HUDEP-2 (cell line): Measurements from ENCODE around the gene MKNK2.
A peak's percentile ranks its signal among the peaks of the same experiment; 100 is the strongest.

Experiments
- DNase-seq, 76 experiments: peaks; one replicate each; lab custom pipeline; 2025; ENCODE audit not compliant: unreplicated experiment in 76 of 76; lab: John Stamatoyannopoulos, UW

The MKNK2 gene

DNA sequence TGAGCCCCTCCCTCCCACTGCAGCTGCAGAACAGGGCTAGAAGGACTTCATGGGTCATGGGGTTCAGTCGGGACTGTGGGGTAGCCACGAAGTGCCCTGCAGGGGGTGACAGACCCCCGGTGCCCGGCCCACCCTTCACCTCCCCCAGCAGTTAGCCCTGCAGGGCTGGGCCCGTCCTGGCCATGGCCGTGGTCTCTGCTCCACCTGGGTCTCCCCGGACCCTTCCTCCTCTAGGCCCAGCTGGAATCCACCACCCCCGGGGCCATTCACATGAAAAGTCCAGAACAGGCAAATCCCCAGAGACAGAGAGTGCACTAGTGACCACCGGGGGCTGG, 17.3 kb downstream of the MKNK2 start:
- no peak for DNase-seq

DNA sequence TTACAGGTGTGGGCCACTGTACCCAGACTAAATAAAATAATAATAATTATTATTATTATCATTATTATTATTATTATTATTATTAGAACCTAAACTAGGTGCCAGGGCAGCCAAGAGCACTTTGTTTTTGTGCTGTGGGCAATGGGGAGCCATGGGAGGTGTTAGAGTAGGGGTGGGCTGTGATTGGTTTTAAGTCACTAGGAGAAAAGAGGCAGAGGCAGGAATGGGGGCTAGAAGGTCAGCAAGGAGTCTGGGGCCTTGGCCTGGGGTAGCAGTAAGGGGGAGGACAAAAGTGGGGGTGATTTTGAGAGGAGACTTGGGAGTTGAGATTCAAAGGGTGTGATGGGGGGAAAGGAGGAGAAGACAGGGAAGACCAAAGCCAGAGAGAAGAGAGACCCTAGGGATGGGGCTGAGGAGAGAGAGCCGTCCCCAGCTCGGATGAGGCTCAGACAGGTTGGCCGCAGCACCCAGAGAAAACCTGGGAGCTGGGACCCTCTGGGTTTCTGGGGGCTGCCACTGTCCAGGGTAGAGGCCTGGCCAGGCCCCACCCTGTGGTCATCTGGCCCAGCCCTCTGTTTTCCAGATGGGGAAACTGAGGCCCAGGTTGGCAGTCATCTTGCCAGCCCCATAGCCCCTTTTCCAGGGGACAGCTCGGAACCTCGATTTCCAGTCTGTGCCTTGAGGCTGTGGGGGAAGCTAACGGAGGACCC, 17.8 kb downstream of the MKNK2 start:
- no peak for DNase-seq

GRCh38 chr19:2032296-2032941, 18.6 kb downstream of the MKNK2 start:
- peak in 71 of 76 experiments; percentile 50 to 95 (median 88) for DNase-seq

DNA sequence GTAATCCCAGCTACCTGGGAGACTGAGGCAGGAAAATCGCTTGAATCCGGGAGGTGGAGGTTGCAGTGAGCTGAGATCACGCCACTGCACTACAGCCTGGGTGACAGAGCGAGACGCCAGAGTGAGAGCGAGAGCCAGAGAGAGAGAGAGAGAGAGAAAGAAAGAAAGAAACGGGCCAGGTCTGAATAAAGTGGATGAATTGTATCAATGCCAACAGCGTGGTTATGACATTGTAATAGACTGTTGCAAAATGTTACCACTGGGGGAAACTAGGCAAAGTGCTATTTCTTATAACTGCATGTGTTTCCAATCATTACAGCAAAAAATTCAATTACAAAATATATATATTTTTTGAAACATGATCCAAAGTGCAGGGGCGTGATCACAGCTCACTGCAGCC, 23.7 kb downstream of the MKNK2 start:
- DNase-seq = no peak

- no peak for DNase-seq
Measured at GRCh38 chr19:2026770-2027169, 24.3 kb downstream of the MKNK2 start.

DNA sequence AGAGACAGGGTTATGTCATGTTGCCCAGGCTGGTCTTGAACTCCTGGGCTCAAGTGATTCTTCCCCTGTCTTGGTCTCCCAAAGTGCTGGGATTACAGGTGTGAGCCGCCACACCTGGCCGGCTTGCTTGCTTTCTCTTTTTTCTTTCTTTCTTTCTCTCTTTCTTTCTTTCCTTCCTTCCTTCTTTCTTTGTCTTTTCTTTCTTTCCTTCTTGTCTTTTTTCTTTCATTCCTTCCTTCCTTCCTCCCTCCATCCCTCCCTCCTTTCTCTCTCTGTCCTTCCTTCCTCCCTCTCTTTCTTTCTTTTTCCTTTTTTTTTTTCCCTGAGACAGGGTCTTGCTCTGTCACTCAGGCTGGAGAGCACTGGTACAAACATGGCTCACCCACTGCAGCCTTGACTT, 28.8 kb downstream of the MKNK2 start:
- no peak for DNase-seq

DNA sequence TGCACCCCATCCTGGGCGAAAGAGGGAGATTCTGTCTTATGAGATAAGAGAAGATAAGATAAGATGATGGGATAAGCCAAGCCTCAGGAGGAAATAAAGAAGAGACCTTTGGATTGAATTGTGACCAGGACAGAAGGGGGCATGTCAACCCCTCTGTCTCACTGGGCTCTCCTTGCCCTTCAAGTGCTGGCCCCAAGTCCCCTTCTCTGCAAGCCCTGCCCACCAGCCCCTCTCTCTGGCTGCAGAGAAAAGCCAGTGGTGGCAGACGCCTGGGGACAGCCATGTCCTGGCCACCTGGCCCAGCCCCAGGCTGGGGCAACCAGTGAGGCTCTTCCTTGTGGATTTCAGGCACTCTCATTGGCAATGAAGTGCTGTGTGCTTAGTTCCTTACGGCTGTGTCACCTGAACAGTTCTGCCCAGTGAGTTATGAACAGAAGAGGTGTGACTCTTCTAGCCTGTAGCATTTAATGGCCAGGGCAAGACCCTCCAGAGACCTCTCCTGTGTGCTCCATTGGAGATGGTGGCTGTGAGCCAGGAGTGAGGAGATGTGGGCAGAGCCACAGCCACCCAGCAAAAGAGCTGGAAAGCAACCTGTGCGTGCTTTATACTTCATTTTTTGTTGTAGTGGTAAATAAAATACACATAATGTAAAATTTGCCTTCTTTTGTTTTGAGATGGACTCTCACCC, 29.4 kb downstream of the MKNK2 start:
- no peak for DNase-seq

DNA sequence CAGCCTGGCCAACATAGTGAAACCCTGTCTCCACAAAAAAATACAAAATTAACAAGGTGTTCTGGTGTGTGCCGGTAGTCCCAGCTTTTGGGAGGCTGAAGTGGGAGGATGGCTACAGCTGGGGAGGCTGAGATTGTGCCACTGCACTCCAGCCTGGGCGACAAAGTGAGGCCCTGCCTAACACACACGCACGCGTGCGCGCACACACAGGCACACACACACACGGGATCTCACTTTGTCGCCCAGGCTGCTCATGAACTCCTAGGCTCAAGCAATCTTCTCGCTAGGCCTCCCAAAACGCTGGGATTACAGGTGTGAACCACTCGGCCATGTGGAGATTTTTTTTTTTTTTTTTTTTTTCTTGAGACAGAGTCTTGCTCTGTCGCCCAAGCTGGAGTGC, 32.3 kb downstream of the MKNK2 start:
- no peak for DNase-seq

DNA sequence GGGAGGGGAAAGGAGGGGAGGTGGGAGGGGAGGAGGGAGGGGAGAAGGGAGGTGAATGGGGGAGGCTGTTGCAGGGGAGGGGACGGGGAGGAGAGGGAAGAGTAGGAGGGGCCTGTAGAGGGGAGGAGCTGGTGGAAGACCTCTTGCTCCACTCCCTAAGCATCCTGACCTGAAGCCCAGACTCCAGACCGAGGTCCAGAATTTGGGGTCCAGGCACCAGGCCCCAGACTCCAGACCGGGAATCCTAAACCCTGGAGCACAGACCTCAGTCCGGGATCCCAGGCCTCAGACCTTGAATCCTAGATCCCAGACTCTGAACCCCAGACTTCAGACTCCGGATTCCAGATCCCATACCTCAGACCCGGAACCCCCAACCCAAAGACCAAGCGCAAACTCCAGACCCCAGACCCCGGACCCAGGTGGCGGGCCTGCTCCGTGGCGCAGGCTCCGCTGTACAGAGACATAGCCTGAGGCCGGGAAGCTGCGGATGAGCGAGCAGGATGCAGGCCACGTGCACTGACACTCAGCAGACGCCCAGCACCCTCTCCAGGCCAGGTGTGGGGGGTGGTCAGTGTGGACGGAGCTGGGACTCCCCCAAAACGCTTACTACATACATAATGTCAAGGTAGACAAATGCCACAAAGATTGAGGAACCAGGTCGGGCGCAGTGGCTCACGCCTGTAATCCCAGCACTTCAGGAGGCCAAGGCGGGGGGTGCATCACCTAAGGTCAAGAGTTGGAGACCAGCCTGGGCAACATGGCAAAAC, 34.8 kb downstream of the MKNK2 start:
- DNase-seq = peak in 46 of 76 experiments; percentile 11 to 70 (median 46)

GRCh38 chr19:2015608-2015950, 35.5 kb downstream of the MKNK2 start, which contains the start of gene BTBD2:
BTBD2 (minus strand) TSS chr19:2015714; CDS start chr19:2015703, 11 bp downstream.
- DNase-seq = peak in 45 of 76 experiments; percentile 11 to 76 (median 62)

GRCh38 chr19:2014731-2015607, 36.1 kb downstream of the MKNK2 start:
- no peak for DNase-seq

GRCh38 chr19:2014131-2014571, 36.9 kb downstream of the MKNK2 start:
- DNase-seq = no peak

DNA sequence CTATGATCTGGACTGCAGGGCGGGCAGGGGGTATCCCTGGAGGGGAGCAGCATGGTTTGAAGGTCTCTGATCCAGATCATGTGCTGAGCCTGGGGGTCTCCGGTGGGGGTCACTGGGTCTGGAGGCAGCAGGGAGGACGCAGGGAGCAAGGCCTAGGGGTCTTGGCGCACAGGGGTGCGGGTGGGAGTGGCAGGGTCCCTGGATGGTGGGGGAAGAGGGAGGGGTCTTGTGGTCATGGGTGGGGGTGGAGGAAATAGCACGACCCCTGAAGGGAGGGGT, 37.4 kb downstream of the MKNK2 start:
- DNase-seq = no peak

GRCh38 chr19:2012941-2013682, 37.9 kb downstream of the MKNK2 start:
- DNase-seq = no peak

DNA sequence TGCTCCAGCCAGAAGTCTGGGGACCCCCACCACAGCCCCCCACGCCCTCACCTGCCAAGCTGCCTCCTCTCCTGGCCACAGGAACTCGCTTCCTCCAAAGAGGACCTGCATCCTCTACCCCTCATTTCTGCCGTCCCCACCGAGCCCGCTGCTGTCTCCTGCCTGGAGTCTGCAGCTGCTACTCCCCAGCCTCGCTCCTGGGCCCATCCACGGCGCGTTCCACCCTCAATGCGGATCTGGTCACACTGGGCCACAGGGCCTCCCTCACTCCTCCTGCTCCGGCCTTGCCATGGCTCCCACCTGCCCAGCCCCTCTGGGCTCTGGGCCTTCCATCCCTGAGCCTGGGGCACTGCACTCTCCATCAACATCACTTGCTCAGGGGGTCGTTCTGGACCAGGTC, 39.9 kb downstream of the MKNK2 start:
- no peak for DNase-seq

GRCh38 chr19:2010135-2010668, 40.8 kb downstream of the MKNK2 start:
- DNase-seq = no peak

GRCh38 chr19:2003874-2004273, 47.2 kb downstream of the MKNK2 start:
- no peak for DNase-seq

GRCh38 chr19:1999856-2000515, 51.1 kb downstream of the MKNK2 start:
- no peak for DNase-seq
